HG03442 (cell line): ENCODE results near the gene TYK2.
"Not testable (repeated sequence)": the region's sequence is repeated elsewhere in the genome, so short reads cannot be mapped to it uniquely, and the experiment has no call there.

Experiments
- ATAC-seq: cut with Tn5 transposase; IDR thresholded peaks from one replicate; pipeline ENCODE4 v1.9.1; 2021; ENCODE audit warnings: mild to moderate bottlenecking, moderate library complexity; ENCODE audit not compliant: unreplicated experiment

Gene TYK2

GRCh38 chr19:10378124-10378523 is 2.2 kb downstream of the TYK2 start:
- no peak for ATAC-seq

GRCh38 chr19:10377140-10377640 is 3.2 kb downstream of the TYK2 start:
- ATAC-seq, result not testable (repeated sequence)

GRCh38 chr19:10374931-10375330 is 5.4 kb downstream of the TYK2 start:
- no peak for ATAC-seq

- no peak for ATAC-seq
Observed at GRCh38 chr19:10372690-10373089, 7.7 kb downstream of the TYK2 start.

DNA sequence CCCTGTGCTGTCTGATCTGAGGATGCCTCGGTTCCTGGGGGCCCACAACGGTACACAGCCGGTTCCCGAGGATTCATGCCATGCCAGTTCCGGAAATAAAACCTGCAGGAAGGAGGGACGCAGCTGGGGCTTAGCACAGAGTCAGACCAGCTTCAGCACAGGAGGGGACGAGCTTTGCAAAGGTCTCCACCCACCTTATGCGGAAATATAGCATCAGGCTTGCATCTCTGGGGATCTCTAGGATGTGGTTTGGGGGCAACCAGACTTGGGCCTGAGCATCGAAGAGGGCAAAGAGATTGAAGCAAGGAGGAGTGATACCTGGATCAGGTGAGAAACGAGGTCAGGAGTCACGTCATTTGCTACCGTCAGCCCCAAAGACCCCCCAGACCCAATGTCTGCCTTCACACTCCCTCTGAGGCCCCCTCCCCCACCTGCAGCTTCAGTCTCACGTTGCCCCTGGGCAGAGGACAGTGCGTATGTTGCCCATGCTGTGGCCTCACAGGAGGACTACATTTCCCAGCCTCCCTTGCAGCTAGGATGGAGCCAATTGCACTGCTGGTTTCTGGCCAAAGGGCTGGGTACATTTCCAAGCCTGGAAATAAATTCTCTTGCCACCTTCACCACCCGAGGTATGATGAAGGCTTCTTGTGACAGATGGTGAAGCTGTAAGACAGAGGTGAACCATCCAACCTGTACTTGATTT is 12.1 kb downstream of the TYK2 start:
- no peak for ATAC-seq

- not testable (repeated sequence) for ATAC-seq
Observed at GRCh38 chr19:10366950-10367512, 13.3 kb downstream of the TYK2 start.

DNA sequence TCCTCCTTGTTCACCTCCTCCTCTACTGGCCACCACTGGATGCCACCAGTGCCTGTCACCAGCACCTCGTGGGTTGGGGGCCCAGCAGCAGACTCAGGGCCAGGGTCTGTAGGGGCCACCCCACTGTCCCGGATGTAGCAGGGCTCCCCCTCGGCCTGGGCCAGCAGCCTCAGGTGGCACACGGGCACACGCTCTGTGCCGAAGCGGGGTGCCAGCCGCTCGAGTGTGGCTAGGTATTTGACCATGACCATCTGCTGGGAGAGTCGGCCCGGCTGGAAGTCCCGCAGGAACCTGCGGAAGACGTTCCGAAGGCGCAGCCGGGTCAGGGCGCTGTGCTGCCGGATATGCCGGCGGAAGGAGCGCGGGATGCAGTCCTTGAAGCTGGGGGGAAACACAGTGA is 14.9 kb downstream of the TYK2 start:
- no peak for ATAC-seq

DNA sequence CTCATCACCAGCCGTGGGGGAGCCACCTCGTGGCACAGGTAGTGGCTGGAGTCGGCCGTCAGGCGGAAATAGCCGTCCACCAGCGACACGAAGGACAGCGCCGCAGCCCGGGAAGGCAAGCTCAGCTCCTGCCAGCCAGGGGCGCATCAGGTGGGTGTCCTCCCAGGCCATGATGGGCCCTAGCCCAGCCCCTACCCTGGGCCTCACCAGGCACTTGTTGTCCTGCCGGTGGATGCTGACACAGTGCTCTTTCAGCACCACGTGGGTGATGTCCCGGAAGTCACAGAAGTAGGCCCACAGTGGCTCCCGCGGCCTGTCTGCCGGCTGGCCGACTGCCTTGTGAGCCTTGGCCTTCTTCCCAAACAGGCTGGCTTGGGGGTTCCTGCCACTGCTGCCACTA is 15.7 kb downstream of the TYK2 start:
- no peak for ATAC-seq

- ATAC-seq, result no peak
Observed at GRCh38 chr19:10363789-10364281, 16.5 kb downstream of the TYK2 start.

DNA sequence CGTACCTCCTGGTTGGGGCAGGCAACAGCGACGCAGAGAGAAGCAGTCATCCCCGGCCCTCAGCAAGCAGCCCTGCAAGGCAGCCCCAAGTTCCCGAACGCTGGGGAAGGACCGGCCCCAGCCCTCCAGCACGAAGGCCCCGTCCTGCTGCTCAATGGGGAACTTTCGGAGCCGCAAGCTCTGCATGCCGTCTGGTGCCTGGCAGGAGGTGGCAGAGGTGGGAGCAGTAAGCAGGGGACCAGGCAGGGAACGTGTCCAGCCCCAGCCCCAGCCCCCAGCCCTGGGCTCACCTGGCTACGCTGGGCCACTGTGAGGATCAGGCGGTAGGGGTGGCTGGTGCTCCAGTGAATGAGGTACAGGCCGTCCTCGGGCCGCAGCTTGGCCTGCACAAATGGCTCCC is 18.1 kb downstream of the TYK2 start:
- ATAC-seq, result no peak

DNA sequence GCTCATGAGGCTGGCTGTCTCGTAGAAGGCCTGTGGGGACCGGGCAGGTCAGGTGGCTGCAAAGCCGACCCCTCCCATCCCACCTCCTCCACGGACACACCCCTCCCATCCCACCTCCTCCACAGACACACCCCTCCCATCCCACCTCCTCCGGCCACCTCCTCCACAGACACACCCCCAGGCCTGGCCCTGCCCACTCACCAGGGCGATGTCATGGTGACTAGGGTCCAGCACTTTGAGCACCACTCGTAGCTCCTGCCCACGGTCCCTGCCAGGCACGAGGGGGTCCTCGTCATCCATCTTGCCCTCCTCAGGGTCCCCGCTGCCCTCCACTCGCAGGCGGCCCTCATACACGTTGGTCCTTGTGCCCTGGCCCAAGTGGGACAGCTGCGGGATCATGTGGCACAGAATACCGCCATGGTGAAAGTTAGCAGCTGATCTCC is 18.8 kb downstream of the TYK2 start:
- ATAC-seq, result no peak

GRCh38 chr19:10356431-10356830 is 23.9 kb downstream of the TYK2 start:
- no peak for ATAC-seq

GRCh38 chr19:10353793-10354391 is 26.5 kb downstream of the TYK2 start:
- no peak for ATAC-seq

- ATAC-seq, result no peak
Observed at GRCh38 chr19:10352764-10353671, 27.4 kb downstream of the TYK2 start.

GRCh38 chr19:10346509-10346908 is 33.9 kb downstream of the TYK2 start:
- no peak for ATAC-seq

- ATAC-seq, result no peak
Observed at GRCh38 chr19:10344780-10345179, 35.6 kb downstream of the TYK2 start.

- ATAC-seq, result no peak
Observed at GRCh38 chr19:10343495-10343894, 36.9 kb downstream of the TYK2 start.

DNA sequence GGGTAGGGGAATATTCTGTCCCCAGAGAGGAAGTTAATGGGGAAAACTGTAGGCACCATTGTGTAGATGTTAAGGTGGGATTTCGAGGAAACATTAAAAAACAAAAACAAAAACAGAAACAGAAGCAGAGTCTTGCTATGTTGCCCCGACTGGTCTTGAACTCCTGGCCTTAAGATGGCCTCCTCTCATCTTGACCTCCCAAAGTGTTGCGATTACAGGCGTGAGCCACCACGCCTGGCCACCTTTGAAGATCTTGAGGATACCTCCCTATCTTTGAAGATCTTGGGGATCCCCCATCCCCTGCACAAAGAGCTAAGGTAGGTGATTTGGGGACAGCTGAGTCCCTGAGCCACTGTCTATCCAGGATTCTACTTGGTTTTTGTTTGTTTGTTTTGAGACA is 40.4 kb downstream of the TYK2 start:
- ATAC-seq, result no peak

- peak; percentile 63 for ATAC-seq
Observed at GRCh38 chr19:10339380-10339960, 40.9 kb downstream of the TYK2 start, which contains the start of gene ICAM3. Gene ICAM3, minus strand, starts transcription at chr19:10339624. Its CDS starts 10 bp downstream, at chr19:10339614.

- no peak for ATAC-seq
Observed at GRCh38 chr19:10338940-10339339, 41.4 kb downstream of the TYK2 start.
